Astrocyte of the spinal cord (primary cell): Measurements from ENCODE around the gene KRCC1.
"Not testable (repeated sequence)": the region's sequence is repeated elsewhere in the genome, so short reads cannot be mapped to it uniquely, and the experiment has no call there.

Experiments used
- DNase-seq: peaks from one replicate; pipeline ENCODE4 v3.0.0; 2011; ENCODE audit warnings: low read depth, low spot score
- H3K4me3 ChIP-seq: 2 replicates; pipeline ENCODE4 v1.5.1; 2011; ENCODE audit warnings: low read depth, mild to moderate bottlenecking, low read length, moderate library complexity
- CTCF ChIP-seq: IDR thresholded peaks from 2 replicates; pipeline ENCODE4 v1.5.1; 2012; ENCODE audit warnings: low read depth, mild to moderate bottlenecking, low read length, inconsistent platforms
- in situ Hi-C: cut with HindIII; loops from 2 replicates; pipeline ENCODE4 v1.10.0; 2017; ENCODE audit warnings: low sequenced_read_pairs

KRCC1 gene

GRCh38 chr2:88002359-88002707, 53.2 kb downstream of the KRCC1 start:
- no peak overlapping the region for H3K4me3 ChIP-seq
- no peak for DNase-seq

DNA sequence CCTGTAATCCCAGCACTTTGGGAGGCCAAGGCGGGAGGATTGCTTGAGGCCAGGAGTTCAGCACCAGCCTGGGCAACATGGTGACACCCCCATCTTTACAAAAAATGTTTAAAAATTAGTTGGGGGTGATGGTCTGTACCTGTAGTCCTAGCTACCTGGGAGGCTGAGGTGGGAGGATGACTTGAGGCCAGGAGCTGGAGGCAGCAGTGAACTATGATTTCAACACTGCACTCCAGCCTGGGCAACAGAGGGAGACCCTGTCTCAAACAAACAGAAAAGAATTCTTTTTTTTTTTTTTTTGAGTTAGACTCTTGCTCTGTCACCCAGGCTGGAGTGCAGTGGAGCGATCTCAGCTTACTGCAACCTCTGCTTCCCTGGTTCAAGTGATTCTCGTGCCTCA, 55.1 kb downstream of the KRCC1 start:
- DNase-seq, H3K4me3 ChIP-seq, in situ Hi-C loops: not testable (repeated sequence)

More at GRCh38 chr2:88002359-88002707, 53.2 kb downstream of the KRCC1 start:
- in situ Hi-C loops, result no loop called here
- TF ChIP-seq CTCF, result no peak

- in situ Hi-C loops, result no loop called here
- no peak for TF ChIP-seq CTCF
- no peak for DNase-seq
- H3K4me3 ChIP-seq, result no peak overlapping the region
These were observed 59.0 kb downstream of the KRCC1 start for GRCh38 chr2:87996570-87996969.

DNA sequence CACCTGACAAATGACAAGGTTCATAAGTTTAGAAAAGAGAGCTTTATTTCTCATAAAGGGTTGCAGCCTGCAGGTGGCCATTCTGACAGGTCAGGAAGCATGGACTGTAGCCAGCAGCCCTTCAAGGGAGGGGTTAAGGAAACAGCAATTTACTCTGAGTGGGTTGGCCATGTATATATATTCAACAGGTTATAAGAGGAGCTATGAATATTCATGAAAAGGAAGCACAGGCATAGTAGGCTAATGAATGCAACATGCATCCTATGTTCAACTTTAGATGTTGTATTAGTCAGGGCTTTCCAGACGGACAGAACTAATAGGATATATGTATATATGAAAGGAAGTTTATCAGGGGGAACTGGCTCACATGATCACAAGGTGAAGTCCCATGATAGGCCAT, 59.8 kb downstream of the KRCC1 start:
- no peak for DNase-seq
- in situ Hi-C loops, result no loop called here
- no peak for TF ChIP-seq CTCF
- H3K4me3 ChIP-seq, result no peak overlapping the region

DNA sequence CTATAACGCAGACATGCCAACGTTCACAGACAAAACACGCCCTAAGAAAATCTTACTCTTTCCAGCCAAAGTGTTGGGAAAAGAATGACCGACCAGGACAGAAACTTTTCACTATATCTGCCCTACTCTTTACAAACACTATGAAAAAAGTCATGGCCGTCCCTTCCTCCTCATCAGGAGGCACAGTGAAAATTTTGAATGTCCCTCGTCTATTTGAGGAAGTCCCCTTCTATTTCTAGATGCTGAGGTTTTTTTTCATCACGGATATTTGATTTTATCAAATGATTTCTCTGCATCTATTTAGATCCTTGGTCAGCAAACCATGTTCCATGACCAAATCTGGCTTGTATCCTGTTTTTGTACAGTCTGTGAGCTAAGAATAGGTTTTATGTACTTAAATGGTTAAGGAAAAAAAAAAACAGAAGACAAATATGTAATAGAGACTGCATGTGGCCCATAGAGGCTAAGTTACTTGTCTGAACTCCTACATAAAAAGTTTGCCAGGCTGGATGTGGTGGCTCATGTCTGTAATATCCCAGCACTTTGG, 61.2 kb downstream of the KRCC1 start:
- DNase-seq, in situ Hi-C loops, H3K4me3 ChIP-seq: not testable (repeated sequence)

- H3K4me3 ChIP-seq, DNase-seq, in situ Hi-C loops: not testable (repeated sequence)
These were observed 63.0 kb downstream of the KRCC1 start for GRCh38 chr2:87992569-87992968.

DNA sequence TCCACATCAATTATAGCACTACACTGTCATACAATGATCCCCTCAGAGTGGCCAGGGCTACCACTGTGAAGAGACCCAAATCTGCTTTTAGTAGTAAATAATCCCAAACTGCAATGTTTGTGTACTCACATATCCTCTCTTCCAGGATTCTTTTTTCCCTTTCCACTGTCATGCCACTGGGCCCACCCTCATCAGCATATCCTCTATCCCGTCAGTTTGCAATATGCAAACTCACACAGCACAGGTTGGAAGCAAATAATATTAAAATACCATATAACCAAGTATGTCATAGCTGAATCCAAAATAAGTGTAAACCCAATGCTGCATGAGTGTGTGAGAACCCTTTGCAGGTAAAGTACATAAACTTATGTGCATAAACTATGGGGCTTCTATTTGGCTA, 68.1 kb downstream of the KRCC1 start:
- DNase-seq, H3K4me3 ChIP-seq, in situ Hi-C loops: not testable (repeated sequence)

- H3K4me3 ChIP-seq, DNase-seq, in situ Hi-C loops: not testable (repeated sequence)
These were observed 69.7 kb downstream of the KRCC1 start for GRCh38 chr2:87985902-87986301.

DNA sequence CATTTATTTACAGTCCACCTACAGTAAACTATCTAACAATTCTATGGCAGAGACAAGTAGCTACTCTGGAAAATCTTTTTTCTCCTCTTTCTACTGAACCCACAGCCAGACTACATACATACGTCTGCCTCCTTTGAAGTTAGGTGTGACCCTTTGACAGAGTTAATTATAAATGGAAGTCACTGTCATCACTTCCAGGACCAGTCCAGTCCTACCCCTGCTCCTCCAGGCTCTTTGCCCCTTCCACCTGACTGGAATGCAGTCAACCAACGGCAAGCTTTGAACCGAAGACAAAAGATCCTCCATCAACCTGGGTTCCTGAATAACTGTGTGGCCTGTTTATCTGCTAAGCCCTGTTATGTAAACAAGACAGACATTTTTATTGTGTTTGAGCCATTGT, 74.4 kb downstream of the KRCC1 start:
- DNase-seq, in situ Hi-C loops: not testable (repeated sequence)

More for the DNA sequence above, 74.4 kb downstream of the KRCC1 start:
- not testable (repeated sequence) for H3K4me3 ChIP-seq
